ENCODE data around the gene GATAD2A.

The GATAD2A gene

GRCh38 chr19:19532806-19533701 is 127.6 kb downstream of the GATAD2A start:
- DNase-seq (ENCODE audit: low read depth), result no peak

- DNase-seq (ENCODE audit: low read depth), result no peak
Measured at GRCh38 chr19:19533841-19534240, 128.4 kb downstream of the GATAD2A start.

GRCh38 chr19:19534556-19535265 is 129.2 kb downstream of the GATAD2A start:
- DNase-seq (ENCODE audit: low read depth), result no peak

- DNase-seq (ENCODE audit: low read depth), result no peak
Measured at GRCh38 chr19:19535311-19536191, 130.1 kb downstream of the GATAD2A start.

- DNase-seq (ENCODE audit: low read depth), result no peak
Measured at GRCh38 chr19:19537075-19538048, 131.9 kb downstream of the GATAD2A start.

GRCh38 chr19:19538061-19538784 is 132.7 kb downstream of the GATAD2A start, which contains the start of gene CILP2:
Gene CILP2, plus strand, starts transcription at chr19:19538265. Its CDS starts 85 bp downstream, at chr19:19538350.
- DNase-seq (ENCODE audit: low read depth), result no peak

- DNase-seq (ENCODE audit: low read depth), result no peak
Measured at GRCh38 chr19:19538785-19539166, 133.3 kb downstream of the GATAD2A start.

- no peak for DNase-seq (ENCODE audit: low read depth)
Measured at GRCh38 chr19:19539698-19540063, 134.2 kb downstream of the GATAD2A start.

- DNase-seq (ENCODE audit: low read depth), result peak; percentile 69
Measured at GRCh38 chr19:19540064-19540714, 134.7 kb downstream of the GATAD2A start.

GRCh38 chr19:19540715-19541515 is 135.4 kb downstream of the GATAD2A start:
- no peak for DNase-seq (ENCODE audit: low read depth)

- no peak for DNase-seq (ENCODE audit: low read depth)
Measured at GRCh38 chr19:19541616-19542015, 136.1 kb downstream of the GATAD2A start.

- DNase-seq (ENCODE audit: low read depth), result no peak
Measured at GRCh38 chr19:19542507-19542906, 137.0 kb downstream of the GATAD2A start.

- no peak for DNase-seq (ENCODE audit: low read depth)
Measured at GRCh38 chr19:19543101-19543500, 137.6 kb downstream of the GATAD2A start.

- DNase-seq (ENCODE audit: low read depth), result no peak
Measured at GRCh38 chr19:19543640-19544039, 138.2 kb downstream of the GATAD2A start.

- DNase-seq (ENCODE audit: low read depth), result no peak
Measured at GRCh38 chr19:19544257-19544953, 138.9 kb downstream of the GATAD2A start.

GRCh38 chr19:19544954-19545591 is 139.6 kb downstream of the GATAD2A start:
- DNase-seq (ENCODE audit: low read depth), result no peak

- DNase-seq (ENCODE audit: low read depth), result no peak
Measured at GRCh38 chr19:19545707-19546106, 140.2 kb downstream of the GATAD2A start.

- DNase-seq (ENCODE audit: low read depth), result no peak
Measured at GRCh38 chr19:19546751-19547162, 141.3 kb downstream of the GATAD2A start.
